Cardiac fibroblast (primary cell): ENCODE data around the gene HOXA10.

ENCODE experiments used
- DNase-seq, 2 donors: peaks; one replicate each; pipeline versions ENCODE4 v3.0.0 to v3.0.0-alpha.2; 2010; ENCODE audit warnings: low read depth in 2 of 2
- H3K4me3 ChIP-seq, 2 donors: replicated peaks in 1 of 2; 1 replicate in 1 of 2; 2 replicates in 1 of 2; pipeline ENCODE4 v1.5.1; 2011; ENCODE audit warnings: low read depth in 2 of 2, low read length in 2 of 2, mild to moderate bottlenecking in 2 of 2, moderate library complexity in 1 of 2
- TF ChIP-seq, protein P1 (sequence below): IDR thresholded peaks from one replicate; pipeline ENCODE4 v1.5.1; 2011; ENCODE audit warnings: low read depth, mild to moderate bottlenecking, low read length, inconsistent platforms

HOXA10 gene

DNA sequence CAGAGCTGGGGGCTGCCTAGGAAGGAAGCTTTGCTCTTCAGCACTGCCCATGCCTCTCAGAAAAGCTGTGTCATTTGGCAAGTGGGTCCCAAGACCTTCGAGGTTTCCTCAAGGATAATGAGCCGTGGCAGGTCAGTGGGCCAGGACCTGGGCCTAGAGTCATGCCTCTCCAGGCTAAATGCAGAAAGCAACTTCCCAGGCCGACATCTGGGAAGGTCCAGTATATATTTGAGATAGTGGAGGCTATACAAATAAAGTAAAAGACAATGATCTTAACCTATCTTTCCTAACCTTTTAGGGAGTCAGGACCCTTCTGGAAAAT lies 2.4 kb upstream of the HOXA10 start:
- no peak overlapping the region for H3K4me3 ChIP-seq
- DNase-seq = no peak
- TF ChIP-seq, protein P1, sequence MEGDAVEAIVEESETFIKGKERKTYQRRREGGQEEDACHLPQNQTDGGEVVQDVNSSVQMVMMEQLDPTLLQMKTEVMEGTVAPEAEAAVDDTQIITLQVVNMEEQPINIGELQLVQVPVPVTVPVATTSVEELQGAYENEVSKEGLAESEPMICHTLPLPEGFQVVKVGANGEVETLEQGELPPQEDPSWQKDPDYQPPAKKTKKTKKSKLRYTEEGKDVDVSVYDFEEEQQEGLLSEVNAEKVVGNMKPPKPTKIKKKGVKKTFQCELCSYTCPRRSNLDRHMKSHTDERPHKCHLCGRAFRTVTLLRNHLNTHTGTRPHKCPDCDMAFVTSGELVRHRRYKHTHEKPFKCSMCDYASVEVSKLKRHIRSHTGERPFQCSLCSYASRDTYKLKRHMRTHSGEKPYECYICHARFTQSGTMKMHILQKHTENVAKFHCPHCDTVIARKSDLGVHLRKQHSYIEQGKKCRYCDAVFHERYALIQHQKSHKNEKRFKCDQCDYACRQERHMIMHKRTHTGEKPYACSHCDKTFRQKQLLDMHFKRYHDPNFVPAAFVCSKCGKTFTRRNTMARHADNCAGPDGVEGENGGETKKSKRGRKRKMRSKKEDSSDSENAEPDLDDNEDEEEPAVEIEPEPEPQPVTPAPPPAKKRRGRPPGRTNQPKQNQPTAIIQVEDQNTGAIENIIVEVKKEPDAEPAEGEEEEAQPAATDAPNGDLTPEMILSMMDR = no peak

DNA sequence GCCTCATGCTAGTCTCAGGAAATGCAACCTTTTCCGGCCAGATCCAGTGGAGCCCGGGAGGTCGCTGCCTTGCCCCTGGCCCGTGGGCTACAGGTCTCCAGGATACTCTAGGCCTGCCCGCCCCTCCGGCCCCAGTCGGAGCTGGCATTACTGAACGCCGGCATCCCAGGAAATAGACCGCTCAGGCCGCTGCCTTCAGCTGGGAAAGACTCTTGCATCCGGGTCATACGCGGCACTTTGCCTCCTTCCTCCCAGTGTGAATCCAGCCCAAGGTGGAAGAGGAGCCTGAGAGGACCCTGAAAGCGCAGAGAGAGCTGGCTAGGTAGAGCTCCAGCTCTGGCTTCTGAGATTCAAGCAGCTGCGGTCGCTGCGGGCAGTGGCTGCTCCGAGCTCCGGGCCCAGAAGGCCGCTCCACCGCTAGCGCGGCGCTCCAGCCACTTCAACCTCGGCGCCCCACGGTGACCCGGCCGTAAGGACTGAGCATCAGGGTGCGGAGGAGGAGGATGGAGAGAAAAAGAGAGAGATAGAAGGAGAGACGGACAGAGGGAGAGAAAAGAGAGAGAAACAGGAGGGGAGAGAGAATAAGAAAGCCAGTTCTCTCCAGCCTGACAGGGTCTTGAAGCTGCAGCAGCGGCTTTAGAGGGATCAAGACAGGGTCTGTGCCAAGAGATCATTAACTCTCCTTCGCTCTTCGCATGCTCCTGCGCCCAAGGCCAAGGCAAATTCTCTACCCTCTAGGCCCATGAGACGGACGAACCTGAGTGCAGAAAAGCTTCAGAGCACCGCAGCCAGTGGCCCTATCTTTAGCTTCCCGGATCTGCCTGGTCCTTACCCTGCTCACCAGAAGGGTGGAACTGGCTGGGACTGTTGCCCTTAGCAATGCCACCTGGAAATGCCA lies 1.8 kb upstream of the HOXA10 start:
- TF ChIP-seq, protein P1 = no peak
- DNase-seq = no peak
- H3K4me3 ChIP-seq = no peak overlapping the region

DNA sequence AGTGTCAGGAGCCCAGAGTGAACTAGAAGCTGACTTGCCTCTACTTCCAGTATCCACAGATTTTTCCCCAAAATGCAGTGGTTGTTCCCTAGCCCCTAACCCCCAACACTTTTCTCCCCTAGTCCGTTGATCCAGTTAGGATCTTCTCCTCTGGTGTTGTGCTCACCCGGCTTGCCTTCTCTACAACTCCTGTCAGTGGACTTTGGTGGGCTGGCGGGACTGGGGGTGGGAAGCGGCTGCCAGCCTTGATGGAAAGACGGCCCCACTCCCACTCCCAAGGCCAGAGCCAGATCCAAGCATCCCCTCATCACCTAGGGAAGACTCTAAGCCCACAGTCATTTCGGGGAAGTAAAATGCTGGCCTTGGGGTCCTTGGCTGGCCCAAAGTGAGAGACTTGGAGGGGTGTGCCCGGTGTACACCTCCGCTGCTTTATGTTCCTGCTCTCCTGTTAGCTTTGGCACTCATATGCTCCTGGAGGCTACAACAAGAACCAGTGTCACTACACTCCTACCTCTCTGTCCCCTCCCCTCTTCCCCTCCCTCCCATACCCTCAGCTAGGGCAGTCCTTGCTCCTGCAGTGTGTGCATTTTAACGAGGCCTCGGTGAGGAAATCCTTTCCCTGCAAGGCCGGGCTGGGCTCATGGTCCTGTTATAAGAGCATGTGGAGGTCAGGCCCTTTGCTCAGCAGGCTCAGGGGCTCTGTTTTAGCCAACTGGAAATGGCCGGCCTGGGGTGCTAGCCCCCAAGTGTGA lies 930 bp upstream of the HOXA10 start:
- no peak for DNase-seq
- no peak overlapping the region for H3K4me3 ChIP-seq
- TF ChIP-seq, protein P1 = no peak

DNA sequence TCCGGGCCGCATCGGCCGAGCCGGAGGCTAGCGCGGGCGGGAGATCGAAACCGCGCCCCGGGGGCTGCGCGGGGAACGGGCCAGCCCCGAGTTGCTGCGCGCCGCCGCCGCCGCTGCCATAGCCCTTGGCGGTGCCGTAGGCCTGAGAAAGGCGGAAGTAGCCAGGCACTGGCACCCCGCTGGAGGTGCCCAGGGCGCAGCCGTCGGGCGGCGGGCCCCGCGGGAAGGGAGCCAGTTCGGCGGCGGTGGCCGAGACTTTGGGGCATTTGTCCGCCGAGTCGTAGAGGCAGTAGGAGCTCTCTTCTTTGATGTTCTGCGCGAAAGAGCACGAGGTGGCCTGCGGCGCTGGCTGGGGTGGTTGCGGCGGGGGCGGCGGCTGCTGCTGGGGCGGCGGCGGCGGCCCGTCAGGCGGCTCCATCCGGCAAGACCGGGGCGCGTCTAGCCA lies 587 bp downstream of the HOXA10 start:
- H3K4me3 ChIP-seq = no peak overlapping the region
- TF ChIP-seq, protein P1 = no peak
- DNase-seq = no peak

GRCh38 chr7:27172823-27173510 lies 1.2 kb downstream of the HOXA10 start:
- no peak overlapping the region for H3K4me3 ChIP-seq
- DNase-seq = no peak
- TF ChIP-seq, protein P1 = no peak

GRCh38 chr7:27172315-27172774 lies 1.8 kb downstream of the HOXA10 start:
- TF ChIP-seq, protein P1 = no peak
- DNase-seq = no peak
- H3K4me3 ChIP-seq = no peak overlapping the region
